Measurements from ENCODE around the gene TTBK1. TPM values are rescaled to one million over a fixed set of nuclear protein-coding genes. Genes with fewer than 3 reads are reported as not detected.

The TTBK1 gene
- total RNA-seq, 4 donors from 2014 or later = 1.4 to 2.4 (median 1.4) TPM; not detected in 1

- H3K27ac ChIP-seq = peak overlapping the region in 3 of 4 donors; percentile 79 to 94 (median 93)
- H3K36me3 ChIP-seq = no peaks in the 10 kb centered on the region
- no peaks in the 10 kb centered on the region for H3K27me3 ChIP-seq
- TF ChIP-seq CTCF (IDR thresholded peaks at IDR 0.05) (no peak), POLR2A (IDR thresholded peaks at IDR 0.05) (peak; percentile 77 to 82)
- H3K4me3 ChIP-seq = no peak overlapping the region
- H3K9me3 ChIP-seq = no peaks in the 10 kb centered on the region
- DNase-seq = peak in 2 of 3 donors; percentile 90 to 92
- peaks cover 0 to 45% (median 15%) of the 10 kb centered on the region in 4 donors for H3K4me1 ChIP-seq
Observed at GRCh38 chr6:43277643-43278523, 34.6 kb downstream of the TTBK1 start.

- Histone ChIP-seq H3K27me3 (no peaks in the 10 kb centered on the region), H3K36me3 (no peaks in the 10 kb centered on the region), H3K9me3 (no peaks in the 10 kb centered on the region), H3K4me1 (peaks cover 0 to 45% (median 15%) of the 10 kb centered on the region in 4 donors), H3K4me3 (no peak overlapping the region), H3K27ac (peak overlapping the region in 3 of 4 donors; percentile 79 to 94 (median 93))
- DNase-seq = peak in 2 of 3 donors; percentile 80 to 82
- TF ChIP-seq CTCF (IDR thresholded peaks at IDR 0.05) (no peak), POLR2A (IDR thresholded peaks at IDR 0.05) (peak in 1 of 2 donors; percentile 41)
Observed at GRCh38 chr6:43278524-43279078, 35.3 kb downstream of the TTBK1 start.

GRCh38 chr6:43280234-43280633, 37.0 kb downstream of the TTBK1 start:
- TF ChIP-seq POLR2A (IDR thresholded peaks at IDR 0.05) = no peak
- TF ChIP-seq CTCF (IDR thresholded peaks at IDR 0.05) = no peak
- no peaks in the 10 kb centered on the region for H3K9me3 ChIP-seq
- H3K4me1 ChIP-seq = peaks cover 0 to 40% (median 12%) of the 10 kb centered on the region in 4 donors
- no peak overlapping the region for H3K27ac ChIP-seq
- H3K36me3 ChIP-seq = no peaks in the 10 kb centered on the region
- DNase-seq = no peak
- no peak overlapping the region for H3K4me3 ChIP-seq
- H3K27me3 ChIP-seq = no peaks in the 10 kb centered on the region

- no peak overlapping the region for H3K4me3 ChIP-seq
- no peaks in the 10 kb centered on the region for H3K27me3 ChIP-seq
- no peaks in the 10 kb centered on the region for H3K36me3 ChIP-seq
- DNase-seq = no peak
- TF ChIP-seq CTCF (IDR thresholded peaks at IDR 0.05) (no peak), POLR2A (IDR thresholded peaks at IDR 0.05) (no peak)
- peaks cover 0 to 26% (median 0%) of the 10 kb centered on the region in 4 donors for H3K4me1 ChIP-seq
- H3K9me3 ChIP-seq = no peaks in the 10 kb centered on the region
- no peak overlapping the region for H3K27ac ChIP-seq
Observed at GRCh38 chr6:43282060-43282459, 38.8 kb downstream of the TTBK1 start.

- no peaks in the 10 kb centered on the region for H3K27me3 ChIP-seq
- no peak for TF ChIP-seq POLR2A (IDR thresholded peaks at IDR 0.05)
- no peak for TF ChIP-seq CTCF (IDR thresholded peaks at IDR 0.05)
- no peaks in the 10 kb centered on the region for H3K9me3 ChIP-seq
- H3K4me3 ChIP-seq = no peak overlapping the region
- peaks cover 0 to 26% (median 0%) of the 10 kb centered on the region in 4 donors for H3K4me1 ChIP-seq
- DNase-seq = no peak
- no peaks in the 10 kb centered on the region for H3K36me3 ChIP-seq
- H3K27ac ChIP-seq = no peak overlapping the region
Observed at GRCh38 chr6:43282636-43283513, 39.6 kb downstream of the TTBK1 start.

Data from Peyer's patch (tissue), 4 donors.